Esophagus muscularis mucosa (tissue), 4 donors: ENCODE measurements around the gene STK16. TPM values are rescaled to one million over a fixed set of nuclear protein-coding genes. Genes with fewer than 3 reads are reported as not detected.

ENCODE experiments used
- DNase-seq: peaks from one replicate; pipeline ENCODE4 v3.0.0-alpha.2; 2017; ENCODE audit errors: extremely low spot score
- H3K27ac ChIP-seq, 4 donors: fragments of 200-600 bp; sonication (generic); replicated peaks in 1 of 4; 1 replicate in 3 of 4; 2 replicates in 1 of 4; pipeline ENCODE4 v1.5.1; 2016 to 2019; ENCODE audit warnings: mild to moderate bottlenecking in 1 of 4
- H3K27me3 ChIP-seq, 4 donors: fragments of 200-600 bp; sonication (generic); one replicate each; pipeline versions ENCODE4 v1.5.1 to v1.6.0; 2016 to 2019
- H3K36me3 ChIP-seq, 4 donors: fragments of 200-600 bp; sonication (generic); one replicate each; pipeline ENCODE4 v1.5.1; 2016 to 2019
- H3K4me1 ChIP-seq, 4 donors: fragments of 200-600 bp; sonication (generic); one replicate each; pipeline ENCODE4 v1.5.1; 2016 to 2019
- H3K4me3 ChIP-seq, 4 donors: fragments of 200-600 bp; sonication (generic); 1 replicate in 2 of 4; 2 replicates in 2 of 4; pipeline ENCODE4 v1.5.1; 2016 to 2019; ENCODE audit warnings: mild to moderate bottlenecking in 4 of 4, moderate library complexity in 1 of 4
- H3K9me3 ChIP-seq, 4 donors: fragments of 200-600 bp; sonication (generic); 1 replicate in 3 of 4; 2 replicates in 1 of 4; pipeline ENCODE4 v1.5.1; 2016 to 2019
- CTCF ChIP-seq, 3 experiments: fragments of 200-600 bp in 2 of 3; fragments of 450-650 bp in 1 of 3; sonication (generic) in 2 of 3; IDR thresholded peaks; one replicate each; pipeline ENCODE4 v1.5.1; 2017 to 2019; ENCODE audit warnings: antibody characterized with exemption in 3 of 3, mild to moderate bottlenecking in 2 of 3, moderate library complexity in 1 of 3
- EP300 ChIP-seq: sonication (generic); formaldehyde crosslinking; IDR thresholded peaks from one replicate; pipeline ENCODE4 v1.6.1; 2017; ENCODE audit warnings: antibody characterized with exemption
- POLR2A ChIP-seq: fragments of 450-650 bp; IDR thresholded peaks from one replicate; pipeline ENCODE4 v1.6.1; 2017; ENCODE audit warnings: antibody characterized with exemption, moderate library complexity, mild to moderate bottlenecking, low read depth
- POLR2AphosphoS5 ChIP-seq, 2 donors: sonication (generic); formaldehyde crosslinking; IDR thresholded peaks; one replicate each; pipeline ENCODE4 v1.6.1; 2017; ENCODE audit warnings: antibody characterized with exemption in 2 of 2
- WGBS: methylation state at CpG from one replicate; pipeline ENCODE4 v1.1.5; 2018; 5-methylcytosine and 5-hydroxymethylcytosine counted together
- intact Hi-C: fragments of 100-400 bp; cut with DNase I; formaldehyde crosslinking; loops from one replicate; pipeline ENCODE4 v1.15.1; 2023
- total RNA-seq, 4 donors: library from RNA; depleted of rRNA; stranded (reverse); fragments of >200 nt; gene quantifications; one replicate each; pipeline versions ENCODE4 v1.1.0 to v1.2.1, GENCODE V29; 2016

STK16 gene
- total RNA-seq, 4 donors from 2014 or later, result 12.8 to 21.6 (median 16.7) TPM

- DNase-seq, result peak; percentile 47
- peak overlapping the region in 1 of 4 donors; percentile 30 for H3K27ac ChIP-seq
- WGBS, result 92% methylated on average over 23 of the region's 24 CpGs
- no peaks in the 10 kb centered on the region for H3K9me3 ChIP-seq
- H3K4me3 ChIP-seq, result no peak overlapping the region
- intact Hi-C loops, result no loop called here
- peaks cover 0 to 2% (median 0%) of the 10 kb centered on the region in 4 donors for H3K27me3 ChIP-seq
- peaks cover 17 to 25% (median 23%) of the 10 kb centered on the region in 4 donors for H3K4me1 ChIP-seq
- peaks cover 16 to 73% (median 69%) of the 10 kb centered on the region in 4 donors for H3K36me3 ChIP-seq
- TF ChIP-seq POLR2AphosphoS5 (IDR thresholded peaks at IDR 0.05), result no peak
- TF ChIP-seq EP300, result no peak
- no peak for TF ChIP-seq POLR2A
- no peak for TF ChIP-seq CTCF (IDR thresholded peaks at IDR 0.05)
Observed at GRCh38 chr2:219210196-219210885, 34.9 kb upstream of the STK16 start.

GRCh38 chr2:219210886-219211362, 34.4 kb upstream of the STK16 start:
- DNase-seq, result peak; percentile 34
- peaks cover 0 to 2% (median 0%) of the 10 kb centered on the region in 4 donors for H3K27me3 ChIP-seq
- H3K9me3 ChIP-seq, result no peaks in the 10 kb centered on the region
- no peak overlapping the region for H3K27ac ChIP-seq
- WGBS, result 93% methylated on average over 9 of the region's 9 CpGs
- no peak overlapping the region for H3K4me3 ChIP-seq
- TF ChIP-seq POLR2A (no peak), POLR2AphosphoS5 (IDR thresholded peaks at IDR 0.05) (no peak), CTCF (IDR thresholded peaks at IDR 0.05) (no peak), EP300 (no peak)
- peaks cover 17 to 79% (median 74%) of the 10 kb centered on the region in 4 donors for H3K36me3 ChIP-seq
- H3K4me1 ChIP-seq, result peaks cover 16 to 28% (median 24%) of the 10 kb centered on the region in 4 donors
- intact Hi-C loops, result no loop called here

- no peaks in the 10 kb centered on the region for H3K27me3 ChIP-seq
- DNase-seq, result no peak
- no peaks in the 10 kb centered on the region for H3K9me3 ChIP-seq
- WGBS, result 97% methylated on average over 4 of the region's 8 CpGs
- peaks cover 15 to 34% (median 31%) of the 10 kb centered on the region in 4 donors for H3K4me1 ChIP-seq
- no peak overlapping the region for H3K27ac ChIP-seq
- peaks cover 20 to 83% (median 80%) of the 10 kb centered on the region in 4 donors for H3K36me3 ChIP-seq
- TF ChIP-seq POLR2A (no peak), EP300 (no peak), POLR2AphosphoS5 (IDR thresholded peaks at IDR 0.05) (no peak), CTCF (IDR thresholded peaks at IDR 0.05) (no peak)
- H3K4me3 ChIP-seq, result no peak overlapping the region
- intact Hi-C loops, result no loop called here
Observed at GRCh38 chr2:219213026-219213415, 32.3 kb upstream of the STK16 start.

GRCh38 chr2:219213486-219214071, 31.7 kb upstream of the STK16 start:
- H3K4me1 ChIP-seq, result peaks cover 16 to 34% (median 31%) of the 10 kb centered on the region in 4 donors
- no peak overlapping the region for H3K4me3 ChIP-seq
- no peak for DNase-seq
- no peaks in the 10 kb centered on the region for H3K27me3 ChIP-seq
- no peak overlapping the region for H3K27ac ChIP-seq
- WGBS, result 93% methylated on average over 10 of the region's 10 CpGs
- H3K9me3 ChIP-seq, result no peaks in the 10 kb centered on the region
- intact Hi-C loops, result no loop called here
- H3K36me3 ChIP-seq, result peaks cover 20 to 77% (median 75%) of the 10 kb centered on the region in 4 donors
- TF ChIP-seq EP300 (no peak), POLR2AphosphoS5 (IDR thresholded peaks at IDR 0.05) (no peak), POLR2A (no peak), CTCF (IDR thresholded peaks at IDR 0.05) (no peak)
